Activated naive CD4-positive, alpha-beta T cell treated with anti-CD3 and anti-CD28 coated beads, Interleukin-2, amount 50 U/mL, for 24 hours (primary cell): ENCODE measurements around the gene MIB2.
"Not testable (repeated sequence)": the region's sequence is repeated elsewhere in the genome, so short reads cannot be mapped to it uniquely, and the experiment has no call there.

Experiments
- H3K27ac Mint-ChIP-seq: one replicate; pipeline ENCODE4 v1.8.0; 2021; ENCODE audit warnings: mild to moderate bottlenecking, mixed read lengths
- H3K27me3 Mint-ChIP-seq: one replicate; pipeline ENCODE4 v1.8.0; 2021; ENCODE audit warnings: mixed read lengths
- H3K36me3 Mint-ChIP-seq: one replicate; pipeline ENCODE4 v1.8.0; 2021; ENCODE audit warnings: mixed read lengths
- H3K4me1 Mint-ChIP-seq: one replicate; pipeline ENCODE4 v1.8.0; 2021; ENCODE audit warnings: mixed read lengths
- H3K4me3 Mint-ChIP-seq: one replicate; pipeline ENCODE4 v1.8.0; 2021; ENCODE audit warnings: mild to moderate bottlenecking, mixed read lengths
- H3K9me3 Mint-ChIP-seq: one replicate; pipeline ENCODE4 v1.8.0; 2021; ENCODE audit warnings: mixed read lengths

Gene MIB2

GRCh38 chr1:1640711-1641461 is 25.6 kb downstream of the MIB2 start:
- not testable (repeated sequence) for H3K4me3 Mint-ChIP-seq, H3K27ac Mint-ChIP-seq, H3K36me3 Mint-ChIP-seq, H3K4me1 Mint-ChIP-seq, H3K9me3 Mint-ChIP-seq, H3K27me3 Mint-ChIP-seq

GRCh38 chr1:1646326-1646725 is 31.0 kb downstream of the MIB2 start:
- H3K36me3 Mint-ChIP-seq: peaks cover 14% of the 10 kb centered on the region
- not testable (repeated sequence) for H3K4me3 Mint-ChIP-seq, H3K27me3 Mint-ChIP-seq, H3K4me1 Mint-ChIP-seq, H3K27ac Mint-ChIP-seq, H3K9me3 Mint-ChIP-seq

- not testable (repeated sequence) for H3K27ac Mint-ChIP-seq, H3K4me3 Mint-ChIP-seq
Measured at GRCh38 chr1:1647567-1648241, 32.4 kb downstream of the MIB2 start.

GRCh38 chr1:1648265-1648664 is 33.0 kb downstream of the MIB2 start:
- not testable (repeated sequence) for H3K27ac Mint-ChIP-seq, H3K9me3 Mint-ChIP-seq, H3K4me1 Mint-ChIP-seq, H3K27me3 Mint-ChIP-seq, H3K4me3 Mint-ChIP-seq
- H3K36me3 Mint-ChIP-seq: peaks cover 19% of the 10 kb centered on the region

More at GRCh38 chr1:1647567-1648241, 32.4 kb downstream of the MIB2 start:
- H3K27me3 Mint-ChIP-seq, H3K4me1 Mint-ChIP-seq, H3K9me3 Mint-ChIP-seq: not testable (repeated sequence)
- H3K36me3 Mint-ChIP-seq: peaks cover 18% of the 10 kb centered on the region

- Mint-ChIP-seq H3K4me3 (peak within 1 kb of the TSS; percentile 94), H3K27ac (peak within 1 kb of the TSS; percentile 100)
- not testable (repeated sequence) for H3K9me3 Mint-ChIP-seq, H3K4me1 Mint-ChIP-seq, H3K36me3 Mint-ChIP-seq, H3K27me3 Mint-ChIP-seq
Measured at GRCh38 chr1:1658583-1659549, 43.6 kb downstream of the MIB2 start, which contains the start of gene CDK11B. Gene CDK11B, minus strand, starts transcription at chr1:1659004. Its CDS starts 1,519 bp downstream, at chr1:1657485.

- H3K4me1 Mint-ChIP-seq, H3K9me3 Mint-ChIP-seq, H3K27me3 Mint-ChIP-seq, H3K4me3 Mint-ChIP-seq, H3K36me3 Mint-ChIP-seq: not testable (repeated sequence)
- peak overlapping the region; percentile 41 for H3K27ac Mint-ChIP-seq
Measured at GRCh38 chr1:1662392-1662791, 47.1 kb downstream of the MIB2 start.

GRCh38 chr1:1662830-1663560 is 47.7 kb downstream of the MIB2 start:
- H3K4me1 Mint-ChIP-seq, H3K36me3 Mint-ChIP-seq, H3K4me3 Mint-ChIP-seq, H3K9me3 Mint-ChIP-seq, H3K27me3 Mint-ChIP-seq: not testable (repeated sequence)
- H3K27ac Mint-ChIP-seq: peak overlapping the region; percentile 41

GRCh38 chr1:1664318-1664717 is 49.0 kb downstream of the MIB2 start:
- not testable (repeated sequence) for H3K4me3 Mint-ChIP-seq, H3K4me1 Mint-ChIP-seq, H3K9me3 Mint-ChIP-seq, H3K27ac Mint-ChIP-seq, H3K27me3 Mint-ChIP-seq, H3K36me3 Mint-ChIP-seq

GRCh38 chr1:1664941-1665814 is 49.9 kb downstream of the MIB2 start:
- Mint-ChIP-seq H3K36me3 (peaks cover 5% of the 10 kb centered on the region), H3K27me3 (no peaks in the 10 kb centered on the region), H3K4me3 (no peak overlapping the region), H3K4me1 (peaks cover 3% of the 10 kb centered on the region), H3K9me3 (no peaks in the 10 kb centered on the region), H3K27ac (no peak overlapping the region)

- H3K4me3 Mint-ChIP-seq: no peak overlapping the region
Measured at GRCh38 chr1:1665815-1666251, 50.5 kb downstream of the MIB2 start.

GRCh38 chr1:1666526-1666925 is 51.2 kb downstream of the MIB2 start:
- Mint-ChIP-seq H3K36me3 (peaks cover 5% of the 10 kb centered on the region), H3K4me1 (peaks cover 3% of the 10 kb centered on the region), H3K27ac (no peak overlapping the region), H3K27me3 (no peaks in the 10 kb centered on the region), H3K4me3 (no peak overlapping the region), H3K9me3 (no peaks in the 10 kb centered on the region)

More at GRCh38 chr1:1665815-1666251, 50.5 kb downstream of the MIB2 start:
- Mint-ChIP-seq H3K27ac (no peak overlapping the region), H3K36me3 (peaks cover 5% of the 10 kb centered on the region), H3K9me3 (no peaks in the 10 kb centered on the region), H3K27me3 (no peaks in the 10 kb centered on the region), H3K4me1 (peaks cover 3% of the 10 kb centered on the region)

- Mint-ChIP-seq H3K27ac (no peak overlapping the region), H3K4me1 (peaks cover 5% of the 10 kb centered on the region), H3K27me3 (no peaks in the 10 kb centered on the region), H3K4me3 (no peak overlapping the region), H3K36me3 (peaks cover 7% of the 10 kb centered on the region), H3K9me3 (no peaks in the 10 kb centered on the region)
Measured at GRCh38 chr1:1669468-1670440, 54.5 kb downstream of the MIB2 start.

- peaks cover 7% of the 10 kb centered on the region for H3K36me3 Mint-ChIP-seq
- H3K27me3 Mint-ChIP-seq: no peaks in the 10 kb centered on the region
- H3K27ac Mint-ChIP-seq: no peak overlapping the region
- H3K9me3 Mint-ChIP-seq: no peaks in the 10 kb centered on the region
- H3K4me1 Mint-ChIP-seq: peaks cover 6% of the 10 kb centered on the region
- no peak overlapping the region for H3K4me3 Mint-ChIP-seq
Measured at GRCh38 chr1:1670866-1671265, 55.6 kb downstream of the MIB2 start.
